ENCODE results near the gene GGTLC2.

GRCh38 chr22:22669093-22669492, 24.7 kb downstream of the GGTLC2 start:
- TF ChIP-seq CTCF (IDR thresholded peaks at IDR 0.05), result no peak
- no peak for TF ChIP-seq POLR2AphosphoS5 (IDR thresholded peaks at IDR 0.05; ENCODE audit: low read depth, low read length)
- TF ChIP-seq TCF7L2 (IDR thresholded peaks at IDR 0.05; ENCODE audit: low read depth, low read length), result no peak

Data from Panc1 (cell line).